GM12891 (cell line): ENCODE data around the gene HBM.

Source experiments
- POLR2A ChIP-seq: IDR thresholded peaks from 2 replicates; pipeline ENCODE4 v1.6.1; 2011; ENCODE audit warnings: low read depth, low read length, control low read depth
- POLR2AphosphoS5 ChIP-seq: IDR thresholded peaks from 2 replicates; pipeline ENCODE4 v1.6.1; 2011; ENCODE audit warnings: low read depth, low read length, control low read depth
- TAF1 ChIP-seq: IDR thresholded peaks from 2 replicates; pipeline ENCODE4 v1.6.1; 2011; ENCODE audit warnings: low read depth, low read length, control low read depth

DNA sequence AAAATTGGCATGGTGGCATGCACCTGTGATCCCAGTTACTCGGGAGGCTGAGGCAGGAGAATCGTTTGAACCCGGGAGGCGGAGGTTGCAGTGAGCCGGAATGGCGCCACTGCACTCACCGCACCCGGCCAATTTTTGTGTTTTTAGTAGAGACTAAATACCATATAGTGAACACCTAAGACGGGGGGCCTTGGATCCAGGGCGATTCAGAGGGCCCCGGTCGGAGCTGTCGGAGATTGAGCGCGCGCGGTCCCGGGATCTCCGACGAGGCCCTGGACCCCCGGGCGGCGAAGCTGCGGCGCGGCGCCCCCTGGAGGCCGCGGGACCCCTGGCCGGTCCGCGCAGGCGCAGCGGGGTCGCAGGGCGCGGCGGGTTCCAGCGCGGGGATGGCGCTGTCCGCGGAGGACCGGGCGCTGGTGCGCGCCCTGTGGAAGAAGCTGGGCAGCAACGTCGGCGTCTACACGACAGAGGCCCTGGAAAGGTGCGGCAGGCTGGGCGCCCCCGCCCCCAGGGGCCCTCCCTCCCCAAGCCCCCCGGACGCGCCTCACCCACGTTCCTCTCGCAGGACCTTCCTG lies 14.4 kb downstream of the HBM start, which contains the start of gene HBQ1:
- TF ChIP-seq POLR2A = no peak
- TF ChIP-seq POLR2AphosphoS5 = no peak
- no peak for TF ChIP-seq TAF1
